SK-N-SH (cell line): ENCODE data around the gene SORBS1. TPM values are rescaled to one million over a fixed set of nuclear protein-coding genes. Genes with fewer than 3 reads are reported as not detected.

Source experiments
- CTCF ChIA-PET: fragments of 300-600, 350-600 bp; formaldehyde crosslinking; extraction: SDS; loops from one replicate; lab custom pipeline; 2021; lab: Yijun Ruan, JAX
- POLR2A ChIA-PET: fragments of 350-600 bp; sonication (Branson Sonifier 250); formaldehyde crosslinking; extraction: SDS; loops from one replicate; lab custom pipeline; 2020; ENCODE audit warnings: antibody characterized with exemption, inconsistent platforms; lab: Yijun Ruan, JAX
- DNase-seq: peaks from one replicate; pipeline ENCODE4 v3.0.0; 2012
- H2AFZ ChIP-seq: fragments of 200-600 bp; sonication (generic); 2 replicates; pipeline ENCODE4 v1.8.1; 2016; ENCODE audit warnings: antibody characterized with exemption, mild to moderate bottlenecking, low read depth
- H3F3A ChIP-seq: fragments of 200-600 bp; sonication (generic); replicated peaks from 2 replicates; pipeline ENCODE3; 2016; ENCODE audit warnings: antibody characterized with exemption, mild to moderate bottlenecking; ENCODE audit not compliant: insufficient read depth
- H3K27ac ChIP-seq, 2 experiments: fragments of 200-500 bp in 1 of 2; fragments of 200-600 bp in 1 of 2; sonication (Bioruptor generic) in 1 of 2; sonication (generic), shearing (Covaris generic) in 1 of 2; 2 replicates each; pipeline versions ENCODE4 v1.5.1 to v1.6.1; 2014 to 2016; ENCODE audit warnings: low read depth in 2 of 2, inconsistent platforms in 1 of 2, low read length in 1 of 2, mild to moderate bottlenecking in 1 of 2, mixed read lengths in 1 of 2
- H3K27me3 ChIP-seq: fragments of 200-600 bp; sonication (generic), shearing (Covaris generic); 2 replicates; pipeline ENCODE4 v1.6.1; 2016; ENCODE audit warnings: mixed run types; ENCODE audit not compliant: insufficient read depth
- H3K36me3 ChIP-seq, 2 experiments: fragments of 200-500 bp in 1 of 2; fragments of 200-600 bp in 1 of 2; sonication (Bioruptor generic) in 1 of 2; sonication (generic) in 1 of 2; replicated peaks in 1 of 2; 2 replicates each; pipeline versions ENCODE3 to v1.5.1; 2014 to 2016; ENCODE audit warnings: low read length in 1 of 2, mild to moderate bottlenecking in 1 of 2; ENCODE audit not compliant: insufficient read depth in 2 of 2, control insufficient read depth in 1 of 2
- H3K4me1 ChIP-seq, 2 experiments: fragments of 200-500 bp in 1 of 2; fragments of 200-600 bp in 1 of 2; sonication (Bioruptor generic) in 1 of 2; sonication (generic), shearing (Covaris generic) in 1 of 2; 2 replicates each; pipeline versions ENCODE4 v1.5.1 to v1.6.1; 2014 to 2016; ENCODE audit warnings: low read depth in 1 of 2, low read length in 1 of 2, mixed run types in 1 of 2; ENCODE audit not compliant: insufficient read depth in 2 of 2, control insufficient read depth in 1 of 2
- H3K4me2 ChIP-seq: fragments of 200-600 bp; sonication (generic), shearing (Covaris generic); 2 replicates; pipeline ENCODE4 v1.6.1; 2017; ENCODE audit warnings: mixed run types
- H3K4me3 ChIP-seq, 2 experiments: fragments of 200-500 bp in 1 of 2; fragments of 200-600 bp in 1 of 2; sonication (Bioruptor generic) in 1 of 2; sonication (generic), shearing (Covaris generic) in 1 of 2; 2 replicates each; pipeline versions ENCODE4 v1.5.1 to v1.8.1; 2014 to 2016; ENCODE audit warnings: low read depth in 2 of 2, inconsistent platforms in 1 of 2, low read length in 1 of 2, mild to moderate bottlenecking in 1 of 2, mixed read lengths in 1 of 2, moderate library complexity in 1 of 2
- H3K79me2 ChIP-seq: fragments of 200-600 bp; sonication (generic); 2 replicates; pipeline ENCODE4 v1.8.1; 2017; ENCODE audit warnings: mild to moderate bottlenecking; ENCODE audit not compliant: insufficient read depth
- H3K9ac ChIP-seq: fragments of 200-600 bp; sonication (generic); 2 replicates; pipeline ENCODE4 v1.6.1; 2017; ENCODE audit warnings: mixed run types
- H3K9me2 ChIP-seq: fragments of 200-600 bp; sonication (generic); 2 replicates; pipeline ENCODE4 v1.6.1; 2017; ENCODE audit warnings: mixed run types
- H3K9me3 ChIP-seq: fragments of 200-600 bp; sonication (generic); 2 replicates; pipeline ENCODE4 v1.6.1; 2017; ENCODE audit warnings: mixed run types, mild to moderate bottlenecking, moderate library complexity
- H4K20me1 ChIP-seq: fragments of 200-600 bp; sonication (generic); 2 replicates; pipeline ENCODE4 v1.6.1; 2017; ENCODE audit warnings: mild to moderate bottlenecking, mixed run types; ENCODE audit not compliant: insufficient read depth
- CTCF ChIP-seq: fragments of 200-600 bp; sonication (generic); IDR thresholded peaks from 2 replicates; pipeline ENCODE4 v1.6.1; 2017; ENCODE audit warnings: antibody characterized with exemption, mild to moderate bottlenecking, moderate library complexity
- EP300 ChIP-seq, 2 experiments: IDR thresholded peaks; 2 replicates each; pipeline versions ENCODE4 v1.4.0 to v1.6.1; 2012; ENCODE audit warnings: borderline replicate concordance in 1 of 2, low read depth in 1 of 2, low read length in 1 of 2
- IRF3 ChIP-seq: fragments of 150-350 bp; IDR thresholded peaks from 2 replicates; pipeline ENCODE4 v1.6.1; 2016; ENCODE audit warnings: mild to moderate bottlenecking, low read depth, low read length
- MAX ChIP-seq: IDR thresholded peaks from 2 replicates; pipeline ENCODE4 v1.4.0; 2012; ENCODE audit warnings: low read depth
- MEF2A ChIP-seq: IDR thresholded peaks from 2 replicates; pipeline ENCODE4 v1.4.0; 2012; ENCODE audit warnings: low read depth, borderline replicate concordance
- MXI1 ChIP-seq: IDR thresholded peaks from 2 replicates; pipeline ENCODE4 v1.6.1; 2012; ENCODE audit warnings: mild to moderate bottlenecking, low read depth, low read length, improper control_type of control experiment
- NFIC ChIP-seq: IDR thresholded peaks from 2 replicates; pipeline ENCODE4 v1.4.0; 2012; ENCODE audit warnings: borderline replicate concordance
- NRF1 ChIP-seq: IDR thresholded peaks from 2 replicates; pipeline ENCODE4 v1.6.1; 2012; ENCODE audit warnings: low read depth, mild to moderate bottlenecking, low read length
- PBX3 ChIP-seq: IDR thresholded peaks from 2 replicates; pipeline ENCODE4; 2012
- POLR2AphosphoS5 ChIP-seq: IDR thresholded peaks from 2 replicates; pipeline ENCODE4 v1.6.1; 2012; ENCODE audit warnings: low read depth, low read length
- RFX5 ChIP-seq: IDR thresholded peaks from 2 replicates; pipeline ENCODE4 v1.6.1; 2012; ENCODE audit warnings: mild to moderate bottlenecking, improper control_type of control experiment, low read length
- RXRA ChIP-seq: IDR thresholded peaks from 2 replicates; pipeline ENCODE4 v1.4.0; 2012; ENCODE audit warnings: low read depth, mild to moderate bottlenecking, borderline replicate concordance
- SIN3A ChIP-seq: IDR thresholded peaks from 2 replicates; pipeline ENCODE4 v1.6.1; 2012; ENCODE audit warnings: low read depth, mild to moderate bottlenecking, low read length, moderate library complexity, borderline replicate concordance
- SMC3 ChIP-seq: IDR thresholded peaks from 2 replicates; pipeline ENCODE4 v1.6.1; 2012; ENCODE audit warnings: low read depth, low read length, improper control_type of control experiment
- TCF12 ChIP-seq: IDR thresholded peaks from 2 replicates; pipeline ENCODE4 v1.4.0; 2012
- YY1 ChIP-seq: IDR thresholded peaks from 2 replicates; pipeline ENCODE4 v1.4.0; 2012; ENCODE audit warnings: low read depth, mild to moderate bottlenecking
- ZBTB33 ChIP-seq: IDR thresholded peaks from 2 replicates; pipeline ENCODE4 v1.4.0; 2012; ENCODE audit warnings: low read depth, borderline replicate concordance
- WGBS: methylation state at CpG from one replicate; pipeline ENCODE4 v1.1.6; 2017; ENCODE audit warnings: low lambda C conversion rate; 5-methylcytosine and 5-hydroxymethylcytosine counted together
- polyA plus RNA-seq, 3 experiments: library from polyadenylated mRNA; depleted of rRNA; stranded (reverse); fragments of >200 nt; gene quantifications; 2 replicates each; pipeline ENCODE4 v1.2.3, GENCODE V29; 2012

Gene SORBS1
- polyA plus RNA-seq, 1 of the 3 experiments (the other 2 are of a cell fraction), result 0.36 TPM

- TF ChIP-seq PBX3, result no peak
- TF ChIP-seq RXRA, result no peak
- no peak for TF ChIP-seq CTCF
These were observed 99.6 kb downstream of the SORBS1 start (continued) for GRCh38 chr10:95461611-95462010.

GRCh38 chr10:95459446-95460045 lies 101.6 kb downstream of the SORBS1 start:
- H3K4me3 ChIP-seq, result no peak overlapping the region
- H3K9me3 ChIP-seq, result no peaks in the 10 kb centered on the region
- H3F3A ChIP-seq, result no peaks in the 10 kb centered on the region
- H4K20me1 ChIP-seq, result no peaks in the 10 kb centered on the region
- H3K9me2 ChIP-seq, result no peaks in the 10 kb centered on the region
- no peak overlapping the region for H3K27ac ChIP-seq
- no peak overlapping the region for H2AFZ ChIP-seq
- TF ChIP-seq RFX5 (no peak), POLR2AphosphoS5 (no peak), PBX3 (no peak), ZBTB33 (no peak), MAX (no peak), NFIC (no peak), EP300 (IDR thresholded peaks at IDR 0.05; ENCODE audit: borderline replicate concordance in 1 of 2, low read depth in 1 of 2, low read length in 1 of 2) (no peak), SIN3A (no peak), MXI1 (no peak), IRF3 (no peak), YY1 (no peak), TCF12 (no peak), MEF2A (no peak), CTCF (no peak), NRF1 (no peak), SMC3 (no peak)
- H3K36me3 ChIP-seq, result no peaks in the 10 kb centered on the region
- H3K27me3 ChIP-seq, result 0 out of 2 replicates have a peak, but pooled peaks cover 4% of the 10 kb centered on the region
- POLR2A ChIA-PET, result no interaction called here
- H3K4me2 ChIP-seq, result no peak overlapping the region
- CTCF ChIA-PET, result interaction anchor here (0.9 to 2.4 kb wide), 4 partner anchors 10 to 28 kb away, joined by 3 to 11 read pairs (median 3); no protein-coding TSS in a partner anchor
- 70% methylated on average over 9 of the region's 9 CpGs for WGBS
- H3K79me2 ChIP-seq, result no peaks in the 10 kb centered on the region; the same call in 1 of the 2 replicates
- DNase-seq, result no peak
- H3K9ac ChIP-seq, result no peak overlapping the region
- no peaks in the 10 kb centered on the region; a peak in 1 of 4 replicates for H3K4me1 ChIP-seq
